ENCODE measurements around the gene TMEM273. TPM values are rescaled to one million over a fixed set of nuclear protein-coding genes. Genes with fewer than 3 reads are reported as not detected.

The TMEM273 gene, protein sequence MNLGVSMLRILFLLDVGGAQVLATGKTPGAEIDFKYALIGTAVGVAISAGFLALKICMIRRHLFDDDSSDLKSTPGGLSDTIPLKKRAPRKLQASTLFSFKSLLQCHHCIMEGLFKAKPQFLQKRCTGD
- not detected in 5 replicates for total RNA-seq (2022; extraction: Qiagen RNA extraction; ENCODE audit: low read depth)

DNA sequence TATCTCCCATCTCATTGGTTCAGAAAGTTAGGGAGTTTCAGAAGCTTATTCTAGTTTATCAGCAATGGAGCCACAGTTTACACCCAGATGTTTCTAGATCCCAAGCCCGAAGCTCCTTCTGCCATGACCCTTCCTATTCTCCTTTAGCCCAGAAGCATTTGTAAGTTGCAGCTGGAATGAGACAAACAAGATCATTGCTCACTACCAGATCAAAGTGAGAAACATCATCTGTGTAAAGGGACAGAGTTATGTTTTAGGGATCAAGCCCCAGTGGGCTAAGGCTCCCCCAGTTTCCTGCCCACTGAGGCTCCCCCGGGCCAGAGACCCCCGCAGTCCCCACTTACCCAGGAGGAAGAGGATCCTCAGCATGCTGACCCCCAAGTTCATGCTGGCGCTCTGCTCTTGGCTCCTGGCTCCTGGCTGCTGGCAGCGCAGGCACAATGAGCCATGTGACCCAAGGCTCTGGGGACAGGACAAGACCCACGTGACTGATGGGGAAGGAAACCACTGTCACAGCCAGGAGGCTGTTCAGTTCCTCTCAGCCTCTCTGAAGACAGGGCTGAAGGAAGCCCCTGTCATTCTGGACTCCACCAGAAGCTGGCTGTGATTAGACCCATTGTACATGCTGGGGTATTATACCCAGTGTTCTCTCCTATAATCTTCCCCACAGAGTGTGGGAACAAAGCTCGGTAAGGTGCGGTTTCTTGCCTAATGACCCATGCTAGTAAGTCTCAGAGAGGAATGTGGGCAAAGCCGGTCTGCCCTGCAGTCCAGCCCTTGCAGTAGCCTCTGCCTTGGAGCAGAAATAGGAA is at the start of gene TMEM273:
TMEM273 (minus strand) TSS at position 442 of the 812 bp plus-strand sequence; CDS start at position 387, 55 bp downstream.

DNA sequence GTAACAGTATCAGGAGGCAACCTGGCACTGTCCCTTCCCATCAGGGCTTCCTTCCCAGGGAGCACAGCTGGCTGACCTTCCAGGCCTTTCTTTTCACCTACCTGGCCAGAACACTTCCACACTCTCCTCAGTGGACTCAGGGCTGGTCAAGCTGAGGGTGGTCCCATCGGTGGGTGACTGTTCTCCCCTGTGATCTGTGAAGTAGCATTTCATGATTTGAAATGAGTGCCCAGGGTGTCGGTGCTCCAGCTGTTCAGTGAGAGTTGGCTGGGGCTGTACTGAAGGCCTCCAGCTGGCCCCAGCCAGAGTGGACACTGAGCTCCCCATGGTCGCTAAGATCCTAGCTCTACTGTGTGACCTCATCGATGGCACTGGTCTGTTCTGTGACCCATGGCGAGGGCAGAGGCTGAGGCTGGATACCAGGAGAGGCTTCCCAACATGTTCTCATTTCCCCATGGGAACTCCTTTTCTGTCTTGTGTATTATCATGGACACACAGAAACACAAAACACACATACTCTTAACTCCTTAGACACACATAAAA is 54.4 kb downstream of the TMEM273 start, which contains the start of gene FAM170B:
FAM170B (minus strand) TSS at position 316 of the 543 bp plus-strand sequence; CDS start at position 213, 103 bp downstream.

DNA sequence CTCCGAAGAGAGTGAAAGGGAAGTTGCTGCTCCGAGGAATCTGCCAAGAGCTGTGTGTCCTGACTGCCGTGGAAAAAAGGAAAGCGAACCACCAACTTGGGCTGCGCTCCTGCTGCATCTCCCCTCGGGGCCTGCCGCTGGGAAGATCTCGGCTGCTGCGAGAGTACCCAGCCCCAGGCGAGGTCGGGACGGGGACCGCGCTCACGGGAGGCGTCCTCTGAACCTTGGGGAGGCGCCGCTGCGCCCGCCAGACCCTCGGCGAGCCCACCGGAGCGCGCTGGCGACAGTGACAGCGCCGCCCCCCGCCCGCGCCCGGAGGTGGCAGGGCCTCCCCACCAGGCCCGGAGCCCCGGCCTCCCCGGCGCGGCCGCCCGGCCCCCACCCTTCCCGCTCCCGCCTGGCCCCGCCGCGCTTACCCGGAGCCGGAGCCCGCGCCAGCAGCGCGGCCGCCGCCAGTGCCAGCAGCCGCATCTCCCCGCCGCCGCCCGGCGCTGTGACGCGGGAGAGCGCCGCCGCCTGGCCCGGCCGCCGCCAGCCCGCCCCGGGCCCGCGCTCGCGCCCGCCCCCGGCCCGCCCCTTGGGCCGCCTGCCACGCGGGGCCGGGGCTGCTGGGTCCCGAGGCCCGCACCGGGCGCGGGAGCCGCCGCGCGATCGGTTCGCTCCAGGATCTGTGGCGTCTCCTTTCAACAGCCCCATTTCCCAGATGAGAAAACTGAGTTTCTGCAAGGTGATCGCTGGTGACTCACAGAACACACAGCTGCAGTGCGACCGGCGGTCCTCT is 73.0 kb downstream of the TMEM273 start, which contains the start of gene VSTM4:
VSTM4 (minus strand) TSS at position 508 of the 781 bp plus-strand sequence; CDS start at position 471, 37 bp downstream.

Other genes starting within 250 kb of the TMEM273 start
- not detected in 5 replicates for gene LRRC18, start 248.6 kb downstream of the TMEM273 start, total RNA-seq (2022; extraction: Qiagen RNA extraction; ENCODE audit: low read depth)
- gene VSTM4, start 72.9 kb downstream of the TMEM273 start, total RNA-seq (2022; extraction: Qiagen RNA extraction; ENCODE audit: low read depth) = 0.21 to 0.59 TPM (median 0.39 TPM) in 5 replicates
- not detected in 5 replicates for gene FAM170B, start 54.4 kb downstream of the TMEM273 start, total RNA-seq (2022; extraction: Qiagen RNA extraction; ENCODE audit: low read depth)
- gene C10orf71, start 110.8 kb upstream of the TMEM273 start, total RNA-seq (2022; extraction: Qiagen RNA extraction; ENCODE audit: low read depth) = not detected in 5 replicates
- gene DRGX, start 207.7 kb upstream of the TMEM273 start, total RNA-seq (2022; extraction: Qiagen RNA extraction; ENCODE audit: low read depth) = not detected in 5 replicates